A549 (cell line): ENCODE data around the gene TSPAN5.

Experiments used
- CTCF ChIP-seq: fragments of >200 bp; sonication (Bioruptor Twin); formaldehyde crosslinking; IDR thresholded peaks from 3 replicates; pipeline ENCODE4 v1.5.1; 2016
- EP300 ChIP-seq, 2 experiments: fragments of >200 bp; sonication (Bioruptor Twin); formaldehyde crosslinking; IDR thresholded peaks; 2 replicates in 1 of 2; 3 replicates in 1 of 2; pipeline ENCODE4 v1.6.1; 2016 to 2017
- JUNB ChIP-seq: fragments of >200 bp; sonication (Bioruptor Twin); formaldehyde crosslinking; IDR thresholded peaks from 2 replicates; pipeline ENCODE4 v1.6.1; 2016
- PHF8 ChIP-seq: fragments of 200-600 bp; sonication (generic); IDR thresholded peaks from 2 replicates; pipeline ENCODE4 v1.6.1; 2016; ENCODE audit warnings: low read depth, mild to moderate bottlenecking, antibody characterized with exemption, moderate library complexity, borderline replicate concordance
- POLR2A ChIP-seq: IDR thresholded peaks from 2 replicates; pipeline ENCODE4 v1.6.1; 2012; ENCODE audit warnings: mild to moderate bottlenecking, low read length
- POLR2AphosphoS2 ChIP-seq: conservative IDR thresholded peaks from 2 replicates; pipeline ENCODE4 v1.6.1; 2012; ENCODE audit warnings: low read length, improper control_type of control experiment, inconsistent platforms
- USF2 ChIP-seq: fragments of 450-650 bp; IDR thresholded peaks from 2 replicates; pipeline ENCODE4 v1.6.1; 2014; ENCODE audit warnings: antibody characterized with exemption

GRCh38 chr4:98670186-98670585, 11.8 kb upstream of the TSPAN5 start:
- TF ChIP-seq POLR2A: no peak
- TF ChIP-seq USF2: no peak
- TF ChIP-seq CTCF: no peak
- TF ChIP-seq POLR2AphosphoS2: no peak
- TF ChIP-seq EP300 (IDR thresholded peaks at IDR 0.05): no peak
- no peak for TF ChIP-seq PHF8
- TF ChIP-seq JUNB: no peak
